ENCODE measurements around the gene C1orf174.

Gene C1orf174

DNA sequence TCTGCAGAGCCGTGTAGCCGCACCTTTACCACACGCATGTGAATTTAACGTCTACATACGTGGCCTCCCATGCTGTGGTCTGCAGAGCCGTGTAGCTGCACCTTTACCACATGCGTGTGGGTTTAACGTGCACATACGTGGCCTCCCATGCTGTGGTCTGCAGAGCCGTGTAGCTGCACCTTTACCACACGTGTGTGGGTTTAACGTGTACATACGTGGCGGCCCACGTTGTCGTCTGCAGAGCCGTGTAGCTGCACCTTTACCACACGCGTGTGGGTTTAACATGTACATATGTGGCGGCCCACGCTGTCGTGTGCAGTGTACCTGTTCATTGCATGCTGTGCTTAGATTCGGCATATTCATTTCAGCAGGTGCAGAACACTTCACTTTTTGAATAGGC is 25.3 kb downstream of the C1orf174 start:
- Histone ChIP-seq H3K9me2 (replicated peaks; ENCODE audit: insufficient read depth, low read length) (no peaks in the 10 kb centered on the region), H3K4me2 (ENCODE audit: low read depth, low read length) (no peak overlapping the region), H3K9ac (ENCODE audit: low read length) (no peak overlapping the region), H3K36me3 (replicated peaks; ENCODE audit: insufficient read depth, low read length) (no peaks in the 10 kb centered on the region), H3K27me3 (replicated peaks; ENCODE audit: insufficient read depth, low read length) (no peaks in the 10 kb centered on the region), H3F3A (ENCODE audit: insufficient read depth, low read length) (no peaks in the 10 kb centered on the region), H3K79me2 (ENCODE audit: low read length) (no peaks in the 10 kb centered on the region), H4K20me1 (ENCODE audit: insufficient read depth, low read length) (no peaks in the 10 kb centered on the region), H3K27ac (ENCODE audit: low read length) (no peak overlapping the region), H3K4me3 (ENCODE audit: low read length) (no peak overlapping the region), H2AFZ (ENCODE audit: low read length) (no peak overlapping the region), H3K9me3 (replicated peaks; ENCODE audit: insufficient read depth, low read length) (no peaks in the 10 kb centered on the region), H3K4me1 (ENCODE audit: low read length) (no peaks in the 10 kb centered on the region)
- TF ChIP-seq EZH2phosphoT487 (IDR thresholded peaks at IDR 0.05; ENCODE audit: low read length) (no peak), EZH2 (optimal IDR thresholded peaks at IDR 0.05; ENCODE audit: low read depth, low read length) (no peak)
- TF ChIP-seq, protein P1, sequence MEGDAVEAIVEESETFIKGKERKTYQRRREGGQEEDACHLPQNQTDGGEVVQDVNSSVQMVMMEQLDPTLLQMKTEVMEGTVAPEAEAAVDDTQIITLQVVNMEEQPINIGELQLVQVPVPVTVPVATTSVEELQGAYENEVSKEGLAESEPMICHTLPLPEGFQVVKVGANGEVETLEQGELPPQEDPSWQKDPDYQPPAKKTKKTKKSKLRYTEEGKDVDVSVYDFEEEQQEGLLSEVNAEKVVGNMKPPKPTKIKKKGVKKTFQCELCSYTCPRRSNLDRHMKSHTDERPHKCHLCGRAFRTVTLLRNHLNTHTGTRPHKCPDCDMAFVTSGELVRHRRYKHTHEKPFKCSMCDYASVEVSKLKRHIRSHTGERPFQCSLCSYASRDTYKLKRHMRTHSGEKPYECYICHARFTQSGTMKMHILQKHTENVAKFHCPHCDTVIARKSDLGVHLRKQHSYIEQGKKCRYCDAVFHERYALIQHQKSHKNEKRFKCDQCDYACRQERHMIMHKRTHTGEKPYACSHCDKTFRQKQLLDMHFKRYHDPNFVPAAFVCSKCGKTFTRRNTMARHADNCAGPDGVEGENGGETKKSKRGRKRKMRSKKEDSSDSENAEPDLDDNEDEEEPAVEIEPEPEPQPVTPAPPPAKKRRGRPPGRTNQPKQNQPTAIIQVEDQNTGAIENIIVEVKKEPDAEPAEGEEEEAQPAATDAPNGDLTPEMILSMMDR (IDR thresholded peaks at IDR 0.05; ENCODE audit: low read length): no peak
- DNase-seq: no peak

DNA sequence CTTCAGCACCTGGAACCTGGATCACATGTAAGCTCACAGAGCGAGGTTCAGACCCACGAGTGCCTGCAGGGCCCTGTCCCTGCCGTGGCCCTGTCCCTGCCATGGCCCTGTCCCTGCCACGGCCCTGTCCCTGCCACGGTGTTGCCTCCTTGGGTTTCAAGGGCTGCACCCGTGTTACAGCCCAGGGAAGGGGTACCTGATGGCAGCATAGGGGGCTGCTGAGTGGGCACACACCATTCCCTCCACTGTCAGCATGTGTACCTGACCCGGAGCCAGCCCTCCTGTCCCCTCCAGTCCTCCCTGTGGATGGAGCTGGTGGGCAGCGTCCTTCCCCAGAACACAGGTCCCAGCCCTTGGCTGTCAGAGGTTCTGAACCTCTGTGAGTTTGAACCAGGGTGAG is 27.5 kb downstream of the C1orf174 start:
- Histone ChIP-seq H3K9ac (ENCODE audit: low read length) (no peak overlapping the region), H3K4me1 (ENCODE audit: low read length) (no peaks in the 10 kb centered on the region), H3K27me3 (replicated peaks; ENCODE audit: insufficient read depth, low read length) (no peaks in the 10 kb centered on the region), H4K20me1 (ENCODE audit: insufficient read depth, low read length) (no peaks in the 10 kb centered on the region), H3K27ac (ENCODE audit: low read length) (no peak overlapping the region), H3K79me2 (ENCODE audit: low read length) (no peaks in the 10 kb centered on the region), H3F3A (ENCODE audit: insufficient read depth, low read length) (no peaks in the 10 kb centered on the region), H3K9me3 (replicated peaks; ENCODE audit: insufficient read depth, low read length) (no peaks in the 10 kb centered on the region), H3K9me2 (replicated peaks; ENCODE audit: insufficient read depth, low read length) (no peaks in the 10 kb centered on the region), H2AFZ (ENCODE audit: low read length) (no peak overlapping the region), H3K36me3 (replicated peaks; ENCODE audit: insufficient read depth, low read length) (no peaks in the 10 kb centered on the region), H3K4me2 (ENCODE audit: low read depth, low read length) (no peak overlapping the region), H3K4me3 (ENCODE audit: low read length) (no peak overlapping the region)
- TF ChIP-seq, protein P1 (IDR thresholded peaks at IDR 0.05; ENCODE audit: low read length): no peak
- no peak for TF ChIP-seq EZH2 (optimal IDR thresholded peaks at IDR 0.05; ENCODE audit: low read depth, low read length)
- DNase-seq: no peak

DNA sequence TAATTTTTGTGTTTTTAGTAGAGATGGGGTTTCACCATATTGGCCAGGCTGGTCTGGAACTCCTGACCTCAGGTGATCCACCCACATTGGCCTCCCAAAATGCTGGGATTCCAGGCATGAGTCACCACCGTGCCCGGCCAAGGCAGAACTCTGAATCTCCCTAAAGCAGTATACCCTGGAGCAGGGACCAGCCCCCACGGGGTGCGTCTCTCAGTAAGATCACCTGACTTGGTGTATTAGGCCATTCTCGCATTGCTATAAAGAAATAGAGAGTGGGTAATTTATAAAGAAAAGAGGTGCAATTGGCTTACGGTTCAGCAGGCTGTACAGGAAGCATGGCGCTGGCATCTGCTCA is 28.6 kb downstream of the C1orf174 start:
- DNase-seq: no peak
- Histone ChIP-seq H3K36me3 (replicated peaks; ENCODE audit: insufficient read depth, low read length) (no peaks in the 10 kb centered on the region), H3K9ac (ENCODE audit: low read length) (no peak overlapping the region), H3K4me1 (ENCODE audit: low read length) (no peaks in the 10 kb centered on the region), H2AFZ (ENCODE audit: low read length) (no peak overlapping the region), H3K27me3 (replicated peaks; ENCODE audit: insufficient read depth, low read length) (no peaks in the 10 kb centered on the region), H3K27ac (ENCODE audit: low read length) (no peak overlapping the region), H3F3A (ENCODE audit: insufficient read depth, low read length) (no peaks in the 10 kb centered on the region), H3K4me2 (ENCODE audit: low read depth, low read length) (no peak overlapping the region), H4K20me1 (ENCODE audit: insufficient read depth, low read length) (no peaks in the 10 kb centered on the region), H3K9me3 (replicated peaks; ENCODE audit: insufficient read depth, low read length) (no peaks in the 10 kb centered on the region), H3K79me2 (ENCODE audit: low read length) (no peaks in the 10 kb centered on the region), H3K4me3 (ENCODE audit: low read length) (no peak overlapping the region), H3K9me2 (replicated peaks; ENCODE audit: insufficient read depth, low read length) (no peaks in the 10 kb centered on the region)
- TF ChIP-seq EZH2 (optimal IDR thresholded peaks at IDR 0.05; ENCODE audit: low read depth, low read length) (no peak), EZH2phosphoT487 (IDR thresholded peaks at IDR 0.05; ENCODE audit: low read length) (no peak)
- TF ChIP-seq, protein P1 (IDR thresholded peaks at IDR 0.05; ENCODE audit: low read length): no peak

All from MM.1S (cell line).